Sigmoid colon (tissue), 7 donors: ENCODE data around the gene POLR3A. TPM values are rescaled to one million over a fixed set of nuclear protein-coding genes. Genes with fewer than 3 reads are reported as not detected.

Experiments
- DNase-seq: peaks from one replicate; pipeline ENCODE4 v3.0.0-alpha.2; 2019
- H3K27ac ChIP-seq, 4 donors: fragments of 200-600 bp; sonication (generic); one replicate each; pipeline ENCODE4 v1.5.1; 2016 to 2019; ENCODE audit warnings: mild to moderate bottlenecking in 1 of 4
- H3K27me3 ChIP-seq, 3 donors: fragments of 200-600 bp; sonication (generic); one replicate each; pipeline ENCODE4 v1.5.1; 2019; ENCODE audit warnings: mild to moderate bottlenecking in 1 of 3
- H3K36me3 ChIP-seq, 4 donors: fragments of 200-600 bp; sonication (generic); one replicate each; pipeline ENCODE4 v1.5.1; 2016 to 2019
- H3K4me1 ChIP-seq, 4 donors: fragments of 200-600 bp; sonication (generic); one replicate each; pipeline ENCODE4 v1.5.1; 2017 to 2019
- H3K4me3 ChIP-seq, 4 donors: fragments of 200-600 bp; sonication (generic); one replicate each; pipeline ENCODE4 v1.5.1; 2017 to 2019; ENCODE audit warnings: mild to moderate bottlenecking in 2 of 4, moderate library complexity in 1 of 4
- H3K9me3 ChIP-seq, 4 donors: fragments of 200-600 bp in 3 of 4; sonication (generic) in 3 of 4; one replicate each; pipeline versions ENCODE4 v1.5.1 to v1.6.1; 2013 to 2019
- CTCF ChIP-seq, 4 experiments: fragments of 450-650 bp in 3 of 4; fragments of 200-600 bp in 1 of 4; IDR thresholded peaks; one replicate each; pipeline ENCODE4 v1.5.1; 2016 to 2019; ENCODE audit warnings: antibody characterized with exemption in 4 of 4, mild to moderate bottlenecking in 3 of 4, moderate library complexity in 2 of 4
- EP300 ChIP-seq, 4 donors: sonication (generic); formaldehyde crosslinking; IDR thresholded peaks; one replicate each; pipeline ENCODE4 v1.6.1; 2017; ENCODE audit warnings: antibody characterized with exemption in 4 of 4
- POLR2A ChIP-seq, 2 donors: fragments of 450-650 bp; IDR thresholded peaks; one replicate each; pipeline ENCODE4 v1.6.1; 2016; ENCODE audit warnings: antibody characterized with exemption in 2 of 2, mild to moderate bottlenecking in 2 of 2, moderate library complexity in 2 of 2
- POLR2AphosphoS5 ChIP-seq, 4 donors: sonication (generic); formaldehyde crosslinking; IDR thresholded peaks; one replicate each; pipeline ENCODE4 v1.6.1; 2017; ENCODE audit warnings: antibody characterized with exemption in 4 of 4
- WGBS, 2 donors: extraction: QIAGEN DNeasy Blood & Tissue Kit; methylation state at CpG; one replicate each; pipeline ENCODE4 v1.1.7; 2013; 5-methylcytosine and 5-hydroxymethylcytosine counted together
- intact Hi-C: fragments of 100-400 bp; cut with DNase I; formaldehyde crosslinking; loops from one replicate; pipeline ENCODE4 v1.15.1; 2023
- polyA plus RNA-seq, 3 donors: library from polyadenylated mRNA; stranded (reverse); fragments of 200-250 nt; gene quantifications; one replicate each; pipeline ENCODE4 v1.2.3, GENCODE V29; 2013
- total RNA-seq, 4 donors: library from RNA; depleted of rRNA; stranded (reverse); fragments of >200 nt; gene quantifications; one replicate each; pipeline ENCODE4 v1.1.0, GENCODE V29; 2016
- donor health status: healthy with polysubstance abuse.
- donor health status: Bipolar disorder and iron deficiency.
- donor health status: healthy.

Gene POLR3A
- total and polyA plus RNA-seq, 7 donors = 1.6 to 13.0 (median 9.6) TPM

- no peak overlapping the region for H3K27ac ChIP-seq
- no peak overlapping the region for H3K4me3 ChIP-seq
- intact Hi-C loops = loop anchor here (10.0 kb wide), 1 partner anchor 104 kb away; no protein-coding TSS in a partner anchor
- 93 to 96% methylated on average over 6 of the region's 6 CpGs for WGBS, 2 donors
- peaks cover 29 to 68% (median 49%) of the 10 kb centered on the region in 4 donors for H3K36me3 ChIP-seq
- no peaks in the 10 kb centered on the region for H3K9me3 ChIP-seq
- peak; percentile 18 for DNase-seq
- TF ChIP-seq POLR2AphosphoS5 (IDR thresholded peaks at IDR 0.05) = no peak
- TF ChIP-seq CTCF (IDR thresholded peaks at IDR 0.05) = no peak
- TF ChIP-seq POLR2A (IDR thresholded peaks at IDR 0.05) = no peak
- TF ChIP-seq EP300 (IDR thresholded peaks at IDR 0.05) = no peak
- H3K27me3 ChIP-seq = no peaks in the 10 kb centered on the region
- peaks cover 0 to 24% (median 21%) of the 10 kb centered on the region in 4 donors for H3K4me1 ChIP-seq
These were observed 51.0 kb downstream of the POLR3A start for GRCh38 chr10:77978360-77978759.

- TF ChIP-seq POLR2AphosphoS5 (IDR thresholded peaks at IDR 0.05) (no peak), POLR2A (IDR thresholded peaks at IDR 0.05) (no peak), CTCF (IDR thresholded peaks at IDR 0.05) (no peak), EP300 (IDR thresholded peaks at IDR 0.05) (no peak)
- DNase-seq = peak; percentile 10
- WGBS, 2 donors = 97% methylated on average over 3 of the region's 3 CpGs
- no peaks in the 10 kb centered on the region for H3K27me3 ChIP-seq
- H3K36me3 ChIP-seq = peaks cover 29 to 64% (median 46%) of the 10 kb centered on the region in 4 donors
- H3K4me1 ChIP-seq = peaks cover 0 to 24% (median 22%) of the 10 kb centered on the region in 4 donors
- no peak overlapping the region for H3K27ac ChIP-seq
- intact Hi-C loops = loop anchor here (10.0 kb wide), 1 partner anchor 103 kb away; no protein-coding TSS in a partner anchor
- H3K4me3 ChIP-seq = no peak overlapping the region
- no peaks in the 10 kb centered on the region for H3K9me3 ChIP-seq
These were observed 51.4 kb downstream of the POLR3A start for GRCh38 chr10:77977934-77978333.

GRCh38 chr10:77977016-77977415 is 52.3 kb downstream of the POLR3A start:
- Histone ChIP-seq H3K36me3 (peaks cover 21 to 54% (median 38%) of the 10 kb centered on the region in 4 donors), H3K4me3 (no peak overlapping the region), H3K9me3 (no peaks in the 10 kb centered on the region), H3K27me3 (no peaks in the 10 kb centered on the region), H3K27ac (peak overlapping the region in 2 of 4 donors; percentile 18 to 93), H3K4me1 (peaks cover 0 to 32% (median 25%) of the 10 kb centered on the region in 4 donors)
- intact Hi-C loops = loop anchor here (10.0 kb wide), 1 partner anchor 102 kb away; no protein-coding TSS in a partner anchor
- DNase-seq = peak; percentile 54
- WGBS, 2 donors = 90% methylated on average over 7 of the region's 7 CpGs
- no peak for TF ChIP-seq POLR2AphosphoS5 (IDR thresholded peaks at IDR 0.05)
- TF ChIP-seq EP300 (IDR thresholded peaks at IDR 0.05) = no peak
- no peak for TF ChIP-seq POLR2A (IDR thresholded peaks at IDR 0.05)
- no peak for TF ChIP-seq CTCF (IDR thresholded peaks at IDR 0.05)

GRCh38 chr10:77975086-77975666 is 54.1 kb downstream of the POLR3A start:
- H3K27me3 ChIP-seq = no peaks in the 10 kb centered on the region
- H3K36me3 ChIP-seq = peaks cover 11 to 37% (median 26%) of the 10 kb centered on the region in 4 donors
- WGBS, 2 donors = 68 to 85% methylated on average over 9 of the region's 9 CpGs
- TF ChIP-seq EP300 (IDR thresholded peaks at IDR 0.05) (peak in 1 of 4 donors; percentile 4), POLR2A (IDR thresholded peaks at IDR 0.05) (no peak)
- intact Hi-C loops = loop anchor here (10.0 kb wide), 1 partner anchor 100 kb away; no protein-coding TSS in a partner anchor
- H3K4me1 ChIP-seq = peaks cover 0 to 48% (median 41%) of the 10 kb centered on the region in 4 donors
- H3K4me3 ChIP-seq = no peak overlapping the region
- peak overlapping the region; percentile 79 to 93 (median 90) for H3K27ac ChIP-seq
- peak; percentile 65 for DNase-seq
- no peaks in the 10 kb centered on the region for H3K9me3 ChIP-seq

- peaks cover 0 to 53% (median 47%) of the 10 kb centered on the region in 4 donors for H3K4me1 ChIP-seq
- H3K27me3 ChIP-seq = no peaks in the 10 kb centered on the region
- intact Hi-C loops = loop anchor here (10.0 kb wide), 1 partner anchor 100 kb away; no protein-coding TSS in a partner anchor
- peak; percentile 76 for DNase-seq
- TF ChIP-seq POLR2AphosphoS5 (IDR thresholded peaks at IDR 0.05) = peak in 2 of 4 donors; percentile 21 to 38
- TF ChIP-seq EP300 (IDR thresholded peaks at IDR 0.05) = no peak
- no peak for TF ChIP-seq POLR2A (IDR thresholded peaks at IDR 0.05)
- TF ChIP-seq CTCF (IDR thresholded peaks at IDR 0.05) = peak; percentile 35 to 48 (median 38)
- H3K4me3 ChIP-seq = no peak overlapping the region
- no peaks in the 10 kb centered on the region for H3K9me3 ChIP-seq
- WGBS, 2 donors = 72 to 81% methylated on average over 8 of the region's 8 CpGs
- H3K36me3 ChIP-seq = peaks cover 4 to 31% (median 20%) of the 10 kb centered on the region in 4 donors
- H3K27ac ChIP-seq = peak overlapping the region; percentile 79 to 93 (median 90)
These were observed 54.8 kb downstream of the POLR3A start for GRCh38 chr10:77974396-77975074.
